ENCODE results near the gene SNORC. TPM values are rescaled to one million over a fixed set of nuclear protein-coding genes. Genes with fewer than 3 reads are reported as not detected.

SNORC gene
- total and polyA plus RNA-seq, 2 experiments from 2014 or later, result 2.2 to 7.5 TPM

DNA sequence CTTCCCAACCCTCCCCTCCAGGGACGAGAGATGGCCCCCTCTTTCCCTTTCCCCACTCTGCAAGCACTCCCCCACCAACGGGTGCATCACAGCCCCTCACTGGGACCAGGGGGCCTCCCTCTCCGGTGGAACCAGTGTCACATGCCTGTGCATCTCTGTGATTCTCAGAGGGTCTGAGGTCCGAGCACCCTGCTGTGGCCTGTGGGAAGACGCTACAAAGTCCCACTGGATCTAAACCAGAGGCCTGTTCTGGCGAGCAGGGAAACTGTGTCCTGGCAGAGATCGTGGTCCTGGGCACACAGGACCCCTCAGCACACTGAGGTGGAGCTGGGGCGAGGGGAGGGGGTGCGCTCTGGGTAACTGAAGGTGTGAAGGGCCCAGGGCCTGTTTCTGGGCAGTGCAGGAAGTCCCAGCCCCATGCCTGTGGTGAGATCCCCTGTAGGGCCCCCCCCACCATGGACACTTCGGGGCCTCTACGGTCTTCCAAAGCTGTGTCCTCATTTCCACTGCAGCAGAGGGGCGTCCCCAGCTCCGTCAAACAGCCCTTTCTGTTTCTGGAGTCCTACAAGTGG, 8.0 kb downstream of the SNORC start:
- H3K9me2 ChIP-seq (replicated peaks; ENCODE audit: insufficient read depth), result no peaks in the 10 kb centered on the region
- H3K4me3 ChIP-seq, result no peak overlapping the region
- TF ChIP-seq EZH2phosphoT487 (IDR thresholded peaks at IDR 0.05; ENCODE audit: low read depth, severe bottlenecking, unreplicated experiment) (no peak), EZH2 (IDR thresholded peaks at IDR 0.05; ENCODE audit: borderline replicate concordance) (no peak)
- TF ChIP-seq, protein P1, sequence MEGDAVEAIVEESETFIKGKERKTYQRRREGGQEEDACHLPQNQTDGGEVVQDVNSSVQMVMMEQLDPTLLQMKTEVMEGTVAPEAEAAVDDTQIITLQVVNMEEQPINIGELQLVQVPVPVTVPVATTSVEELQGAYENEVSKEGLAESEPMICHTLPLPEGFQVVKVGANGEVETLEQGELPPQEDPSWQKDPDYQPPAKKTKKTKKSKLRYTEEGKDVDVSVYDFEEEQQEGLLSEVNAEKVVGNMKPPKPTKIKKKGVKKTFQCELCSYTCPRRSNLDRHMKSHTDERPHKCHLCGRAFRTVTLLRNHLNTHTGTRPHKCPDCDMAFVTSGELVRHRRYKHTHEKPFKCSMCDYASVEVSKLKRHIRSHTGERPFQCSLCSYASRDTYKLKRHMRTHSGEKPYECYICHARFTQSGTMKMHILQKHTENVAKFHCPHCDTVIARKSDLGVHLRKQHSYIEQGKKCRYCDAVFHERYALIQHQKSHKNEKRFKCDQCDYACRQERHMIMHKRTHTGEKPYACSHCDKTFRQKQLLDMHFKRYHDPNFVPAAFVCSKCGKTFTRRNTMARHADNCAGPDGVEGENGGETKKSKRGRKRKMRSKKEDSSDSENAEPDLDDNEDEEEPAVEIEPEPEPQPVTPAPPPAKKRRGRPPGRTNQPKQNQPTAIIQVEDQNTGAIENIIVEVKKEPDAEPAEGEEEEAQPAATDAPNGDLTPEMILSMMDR (IDR thresholded peaks at IDR 0.05; ENCODE audit: poor library complexity), result no peak
- H3K79me2 ChIP-seq, result no peaks in the 10 kb centered on the region
- no peaks in the 10 kb centered on the region for H3K9me3 ChIP-seq (ENCODE audit: low read depth)
- H3K27ac ChIP-seq, result no peak overlapping the region
- no peak overlapping the region for H2AFZ ChIP-seq
- H3K27me3 ChIP-seq, result no peaks in the 10 kb centered on the region
- no peaks in the 10 kb centered on the region for H4K20me1 ChIP-seq (ENCODE audit: insufficient read depth, poor library complexity, severe bottlenecking)
- H3K4me1 ChIP-seq (ENCODE audit: insufficient read depth), result peaks cover 8% of the 10 kb centered on the region
- 95% methylated on average over 13 of the region's 13 CpGs for WGBS (ENCODE audit: low lambda C conversion rate, missing lambda C conversion rate)
- H3K4me2 ChIP-seq, result no peak overlapping the region
- no peaks in the 10 kb centered on the region for H3K36me3 ChIP-seq (replicated peaks; ENCODE audit: insufficient read depth, low read depth)
- DNase-seq (ENCODE audit: low spot score), result no peak

DNA sequence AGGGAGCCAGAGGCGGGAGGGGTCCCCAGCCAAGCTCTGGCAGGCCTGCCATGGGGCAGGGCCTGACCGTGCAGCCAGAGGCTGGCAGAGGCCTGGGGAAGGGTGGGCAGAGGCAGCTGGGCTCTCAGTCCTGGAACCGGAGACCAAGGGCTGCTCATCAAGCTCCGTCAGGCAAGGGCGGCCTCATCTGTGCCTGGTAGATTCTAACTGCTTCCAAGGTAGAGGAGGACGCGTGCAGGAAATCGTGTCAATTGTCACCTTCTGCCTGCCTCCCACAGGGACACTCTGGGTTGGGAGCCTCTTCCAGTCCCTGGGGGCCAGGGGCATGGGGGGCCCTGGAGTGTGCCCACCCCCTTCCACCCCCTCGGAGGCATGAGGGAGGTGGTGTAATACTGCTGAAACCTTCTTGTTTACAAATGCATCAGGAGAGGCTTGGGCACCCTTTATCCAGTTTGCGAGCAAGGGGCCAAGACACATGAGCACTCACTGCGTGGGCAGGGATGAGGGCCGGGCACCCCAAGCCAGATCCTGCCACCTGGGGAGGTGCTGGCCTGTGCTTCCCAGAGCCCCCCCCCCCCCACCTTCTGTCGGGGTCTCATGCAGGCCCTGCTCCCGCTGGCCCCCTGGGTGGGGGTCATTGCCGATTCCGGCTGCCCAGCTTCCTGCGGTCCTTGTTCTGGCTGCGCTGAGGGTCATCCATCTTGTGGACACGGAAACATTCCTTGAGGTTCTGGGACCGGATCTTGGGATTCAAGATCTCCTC, 9.0 kb downstream of the SNORC start:
- H3K79me2 ChIP-seq, result no peaks in the 10 kb centered on the region
- no peak overlapping the region for H3K27ac ChIP-seq
- no peak for DNase-seq (ENCODE audit: low spot score)
- no peak overlapping the region for H2AFZ ChIP-seq
- no peak overlapping the region for H3K4me3 ChIP-seq
- H3K36me3 ChIP-seq (replicated peaks; ENCODE audit: insufficient read depth, low read depth), result no peaks in the 10 kb centered on the region
- no peak for TF ChIP-seq EZH2phosphoT487 (IDR thresholded peaks at IDR 0.05; ENCODE audit: low read depth, severe bottlenecking, unreplicated experiment)
- TF ChIP-seq, protein P1 (IDR thresholded peaks at IDR 0.05; ENCODE audit: poor library complexity), result no peak
- no peaks in the 10 kb centered on the region for H3K9me3 ChIP-seq (ENCODE audit: low read depth)
- peaks cover 3% of the 10 kb centered on the region for H3K4me1 ChIP-seq (ENCODE audit: insufficient read depth)
- no peaks in the 10 kb centered on the region for H3K27me3 ChIP-seq
- no peaks in the 10 kb centered on the region for H4K20me1 ChIP-seq (ENCODE audit: insufficient read depth, poor library complexity, severe bottlenecking)
- no peak overlapping the region for H3K4me2 ChIP-seq
- H3K9me2 ChIP-seq (replicated peaks; ENCODE audit: insufficient read depth), result no peaks in the 10 kb centered on the region
- 94% methylated on average over 19 of the region's 20 CpGs for WGBS (ENCODE audit: low lambda C conversion rate, missing lambda C conversion rate)

DNA sequence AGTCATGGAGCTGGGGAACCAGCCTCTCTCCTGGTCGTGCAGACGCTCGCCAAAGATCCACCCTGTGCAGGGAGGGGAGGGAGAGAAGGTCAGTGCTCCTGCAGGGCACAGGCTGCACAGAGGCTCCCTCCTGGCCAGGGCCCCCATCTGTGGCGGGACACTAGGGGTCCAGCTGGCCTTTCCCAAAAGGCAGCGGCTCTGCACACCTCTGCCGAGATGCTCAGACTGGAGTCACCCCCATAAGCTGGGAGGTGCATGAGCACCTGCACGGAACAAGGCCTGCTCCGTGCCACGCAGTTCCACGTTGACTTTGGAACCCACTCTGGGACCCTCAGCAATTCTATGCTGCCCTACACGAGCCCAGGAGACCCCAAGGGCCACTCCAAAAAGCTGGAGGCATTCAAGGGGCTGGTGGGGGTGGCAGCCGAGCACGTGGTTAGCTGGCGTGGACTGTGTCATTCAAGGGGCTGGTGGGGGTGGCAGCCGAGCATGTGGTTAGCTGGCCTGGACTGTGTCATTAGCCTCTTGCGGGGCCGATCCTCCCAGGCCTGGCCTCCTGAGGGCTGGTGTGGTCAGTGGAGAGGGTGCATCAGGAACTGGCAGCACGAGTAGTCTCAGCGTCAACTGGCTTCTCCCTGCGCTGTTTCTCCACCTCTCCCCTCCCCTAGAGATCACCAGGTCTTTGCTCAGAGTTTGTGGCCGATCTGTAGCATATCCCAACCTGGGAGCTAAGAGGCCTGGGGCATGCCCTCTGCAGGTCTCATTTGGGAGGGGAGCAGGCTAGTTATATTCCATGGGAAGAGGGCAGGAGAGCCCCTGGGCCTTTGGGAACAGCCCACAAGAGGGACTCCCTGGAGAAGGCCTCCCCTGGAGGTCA, 9.8 kb downstream of the SNORC start:
- Histone ChIP-seq H3K4me3 (no peak overlapping the region), H4K20me1 (ENCODE audit: insufficient read depth, poor library complexity, severe bottlenecking) (no peaks in the 10 kb centered on the region), H3K27ac (no peak overlapping the region), H3K79me2 (no peaks in the 10 kb centered on the region), H3K9me3 (ENCODE audit: low read depth) (no peaks in the 10 kb centered on the region), H3K36me3 (replicated peaks; ENCODE audit: insufficient read depth, low read depth) (no peaks in the 10 kb centered on the region), H3K4me2 (no peak overlapping the region), H3K4me1 (ENCODE audit: insufficient read depth) (peaks cover 3% of the 10 kb centered on the region), H3K9me2 (replicated peaks; ENCODE audit: insufficient read depth) (no peaks in the 10 kb centered on the region), H3K27me3 (no peaks in the 10 kb centered on the region), H2AFZ (no peak overlapping the region)
- TF ChIP-seq, protein P1 (IDR thresholded peaks at IDR 0.05; ENCODE audit: poor library complexity), result no peak
- no peak for TF ChIP-seq EZH2 (IDR thresholded peaks at IDR 0.05; ENCODE audit: borderline replicate concordance)
- no peak for TF ChIP-seq EZH2phosphoT487 (IDR thresholded peaks at IDR 0.05; ENCODE audit: low read depth, severe bottlenecking, unreplicated experiment)
- DNase-seq (ENCODE audit: low spot score), result no peak
- 88% methylated on average over 21 of the region's 21 CpGs for WGBS (ENCODE audit: low lambda C conversion rate, missing lambda C conversion rate)
